T-helper 1 cell treated with Interleukin-12 subunit alpha and Interleukin-12 subunit beta and Interleukin-4 antibody, amounts not matched to agents 30 μg/mL and 1 μg/mL, for 36 hours (primary cell): ENCODE data around the gene KCNJ12.

Source experiments
- H3K27ac Mint-ChIP-seq: one replicate; pipeline ENCODE4 v1.8.0; 2021; ENCODE audit warnings: mild to moderate bottlenecking, mixed read lengths
- H3K27me3 Mint-ChIP-seq: one replicate; pipeline ENCODE4 v1.8.0; 2021; ENCODE audit warnings: low read depth, mixed read lengths
- H3K36me3 Mint-ChIP-seq: one replicate; pipeline ENCODE4 v1.8.0; 2021; ENCODE audit warnings: low read depth, mixed read lengths
- H3K4me1 Mint-ChIP-seq: one replicate; pipeline ENCODE4 v1.8.0; 2021; ENCODE audit warnings: low read depth, mixed read lengths
- H3K4me3 Mint-ChIP-seq: one replicate; pipeline ENCODE4 v1.8.0; 2021; ENCODE audit warnings: mild to moderate bottlenecking, moderate library complexity, mixed read lengths
- H3K9me3 Mint-ChIP-seq: one replicate; pipeline ENCODE4 v1.8.0; 2021; ENCODE audit warnings: mixed read lengths

The KCNJ12 gene

GRCh38 chr17:21372256-21372954 lies 3.8 kb upstream of the KCNJ12 start:
- H3K9me3 Mint-ChIP-seq, result no peaks in the 10 kb centered on the region
- no peaks in the 10 kb centered on the region for H3K36me3 Mint-ChIP-seq
- no peak overlapping the region for H3K27ac Mint-ChIP-seq
- no peak overlapping the region for H3K4me3 Mint-ChIP-seq
- H3K4me1 Mint-ChIP-seq, result no peaks in the 10 kb centered on the region
- peaks cover 17% of the 10 kb centered on the region for H3K27me3 Mint-ChIP-seq

- Mint-ChIP-seq H3K36me3 (no peaks in the 10 kb centered on the region), H3K27ac (no peak overlapping the region), H3K4me1 (no peaks in the 10 kb centered on the region), H3K9me3 (no peaks in the 10 kb centered on the region), H3K27me3 (peaks cover 22% of the 10 kb centered on the region), H3K4me3 (no peak overlapping the region)
Measured at GRCh38 chr17:21373036-21373435, 3.1 kb upstream of the KCNJ12 start.

- H3K27ac Mint-ChIP-seq, result no peak overlapping the region
Measured at GRCh38 chr17:21373696-21374440, 2.3 kb upstream of the KCNJ12 start.

GRCh38 chr17:21374441-21375161 lies 1.6 kb upstream of the KCNJ12 start:
- Mint-ChIP-seq H3K9me3 (no peaks in the 10 kb centered on the region), H3K4me1 (no peaks in the 10 kb centered on the region), H3K27me3 (peaks cover 22% of the 10 kb centered on the region), H3K4me3 (no peak overlapping the region), H3K36me3 (no peaks in the 10 kb centered on the region), H3K27ac (no peak overlapping the region)

More at GRCh38 chr17:21373696-21374440, 2.3 kb upstream of the KCNJ12 start:
- Mint-ChIP-seq H3K4me1 (no peaks in the 10 kb centered on the region), H3K27me3 (peaks cover 22% of the 10 kb centered on the region), H3K36me3 (no peaks in the 10 kb centered on the region), H3K4me3 (no peak overlapping the region), H3K9me3 (no peaks in the 10 kb centered on the region)

GRCh38 chr17:21375162-21375560 lies 996 bp upstream of the KCNJ12 start:
- H3K4me1 Mint-ChIP-seq, result no peaks in the 10 kb centered on the region
- no peak overlapping the region for H3K4me3 Mint-ChIP-seq
- H3K27me3 Mint-ChIP-seq, result peaks cover 22% of the 10 kb centered on the region
- H3K9me3 Mint-ChIP-seq, result no peaks in the 10 kb centered on the region
- no peak overlapping the region for H3K27ac Mint-ChIP-seq
- no peaks in the 10 kb centered on the region for H3K36me3 Mint-ChIP-seq

GRCh38 chr17:21375757-21376080 lies 438 bp upstream of the KCNJ12 start:
- H3K4me3 Mint-ChIP-seq, result no peak overlapping the region
- no peaks in the 10 kb centered on the region for H3K36me3 Mint-ChIP-seq
- H3K4me1 Mint-ChIP-seq, result no peaks in the 10 kb centered on the region
- H3K27me3 Mint-ChIP-seq, result peaks cover 22% of the 10 kb centered on the region
- H3K9me3 Mint-ChIP-seq, result no peaks in the 10 kb centered on the region
- no peak overlapping the region for H3K27ac Mint-ChIP-seq

GRCh38 chr17:21376759-21377690 lies 868 bp downstream of the KCNJ12 start:
- Mint-ChIP-seq H3K4me1 (no peaks in the 10 kb centered on the region), H3K36me3 (no peaks in the 10 kb centered on the region), H3K27ac (no peak overlapping the region), H3K9me3 (no peaks in the 10 kb centered on the region), H3K4me3 (no peak overlapping the region), H3K27me3 (peaks cover 22% of the 10 kb centered on the region)

- no peak overlapping the region for H3K4me3 Mint-ChIP-seq
Measured at GRCh38 chr17:21377705-21378396, 1.7 kb downstream of the KCNJ12 start.

GRCh38 chr17:21378553-21378952 lies 2.4 kb downstream of the KCNJ12 start:
- Mint-ChIP-seq H3K9me3 (no peaks in the 10 kb centered on the region), H3K36me3 (no peaks in the 10 kb centered on the region), H3K4me3 (no peak overlapping the region), H3K27me3 (peaks cover 22% of the 10 kb centered on the region), H3K4me1 (no peaks in the 10 kb centered on the region), H3K27ac (no peak overlapping the region)

More at GRCh38 chr17:21377705-21378396, 1.7 kb downstream of the KCNJ12 start:
- no peaks in the 10 kb centered on the region for H3K36me3 Mint-ChIP-seq
- peaks cover 22% of the 10 kb centered on the region for H3K27me3 Mint-ChIP-seq
- H3K4me1 Mint-ChIP-seq, result no peaks in the 10 kb centered on the region
- no peaks in the 10 kb centered on the region for H3K9me3 Mint-ChIP-seq
- no peak overlapping the region for H3K27ac Mint-ChIP-seq

GRCh38 chr17:21379080-21379711 lies 3.0 kb downstream of the KCNJ12 start:
- no peaks in the 10 kb centered on the region for H3K36me3 Mint-ChIP-seq
- no peaks in the 10 kb centered on the region for H3K9me3 Mint-ChIP-seq
- no peak overlapping the region for H3K27ac Mint-ChIP-seq
- peaks cover 22% of the 10 kb centered on the region for H3K27me3 Mint-ChIP-seq
- H3K4me1 Mint-ChIP-seq, result no peaks in the 10 kb centered on the region
- no peak overlapping the region for H3K4me3 Mint-ChIP-seq

- no peaks in the 10 kb centered on the region for H3K4me1 Mint-ChIP-seq
- no peaks in the 10 kb centered on the region for H3K9me3 Mint-ChIP-seq
- H3K27me3 Mint-ChIP-seq, result peaks cover 15% of the 10 kb centered on the region
- no peaks in the 10 kb centered on the region for H3K36me3 Mint-ChIP-seq
- H3K4me3 Mint-ChIP-seq, result no peak overlapping the region
- no peak overlapping the region for H3K27ac Mint-ChIP-seq
Measured at GRCh38 chr17:21380659-21381058, 4.5 kb downstream of the KCNJ12 start.

- no peaks in the 10 kb centered on the region for H3K9me3 Mint-ChIP-seq
- no peak overlapping the region for H3K27ac Mint-ChIP-seq
- H3K36me3 Mint-ChIP-seq, result no peaks in the 10 kb centered on the region
- H3K4me3 Mint-ChIP-seq, result no peak overlapping the region
- H3K27me3 Mint-ChIP-seq, result peaks cover 11% of the 10 kb centered on the region
- no peaks in the 10 kb centered on the region for H3K4me1 Mint-ChIP-seq
Measured at GRCh38 chr17:21381076-21381706, 5.0 kb downstream of the KCNJ12 start.
